ENCODE measurements around the gene NFKBIB. TPM values are rescaled to one million over a fixed set of nuclear protein-coding genes. Genes with fewer than 3 reads are reported as not detected.

The NFKBIB gene
- total RNA-seq, 1 donor from 2014 or later, result 21.7 TPM

- peak overlapping the region; percentile 95 for H3K4me3 ChIP-seq (ENCODE audit: insufficient read depth, low read depth, low read length)
- peaks cover 15% of the 10 kb centered on the region for H4K20me1 ChIP-seq (ENCODE audit: insufficient read depth, low read length)
- TF ChIP-seq EZH2 (IDR thresholded peaks at IDR 0.05; ENCODE audit: insufficient read depth, low read length) (no peak), CTCF (IDR thresholded peaks at IDR 0.05; ENCODE audit: insufficient read depth, low read depth, low read length) (no peak)
- H3K27ac Mint-ChIP-seq (ENCODE audit: unreplicated experiment), result peak overlapping the region; percentile 96
- peaks cover 4% of the 10 kb centered on the region for H3K36me3 ChIP-seq (ENCODE audit: insufficient read depth, low read length)
- H3K9ac ChIP-seq (ENCODE audit: low read length), result peak overlapping the region; percentile 95
- peak overlapping the region; percentile 88 for H2AFZ ChIP-seq (ENCODE audit: low read depth, low read length)
- FAIRE-seq, result no peak
- peaks cover 2% of the 10 kb centered on the region for H3K4me1 Mint-ChIP-seq (ENCODE audit: low read depth, unreplicated experiment)
- peak overlapping the region; percentile 95 for H3K27ac ChIP-seq (ENCODE audit: low read depth, low read length)
- peaks cover 11% of the 10 kb centered on the region for H3K9me3 Mint-ChIP-seq (ENCODE audit: unreplicated experiment)
- no peaks in the 10 kb centered on the region for H3K27me3 ChIP-seq (ENCODE audit: insufficient read depth, low read length)
- H3K79me2 ChIP-seq (ENCODE audit: insufficient read depth, low read length), result peaks cover 41% of the 10 kb centered on the region
- no peaks in the 10 kb centered on the region for H3K27me3 Mint-ChIP-seq (ENCODE audit: low read depth, unreplicated experiment)
- H3K4me2 ChIP-seq (ENCODE audit: low read length), result peak overlapping the region; percentile 100
- H3K4me3 Mint-ChIP-seq (ENCODE audit: unreplicated experiment), result peak overlapping the region; percentile 98
- DNase-seq (ENCODE audit: low read depth), result no peak
- peaks cover 12% of the 10 kb centered on the region for H3K36me3 Mint-ChIP-seq (ENCODE audit: low read depth, unreplicated experiment)
- H3K9me3 ChIP-seq (ENCODE audit: insufficient read depth, low read depth, low read length), result no peaks in the 10 kb centered on the region
- peaks cover 10% of the 10 kb centered on the region for H3K4me1 ChIP-seq (ENCODE audit: insufficient read depth, low read length)
These were observed 31.7 kb downstream of the NFKBIB start for GRCh38 chr19:38931521-38931793.

- H3K27me3 Mint-ChIP-seq (ENCODE audit: low read depth, unreplicated experiment), result no peaks in the 10 kb centered on the region
- FAIRE-seq (no peak), DNase-seq (ENCODE audit: low read depth) (peak; percentile 28)
- peaks cover 2% of the 10 kb centered on the region for H3K4me1 Mint-ChIP-seq (ENCODE audit: low read depth, unreplicated experiment)
- H3K4me3 Mint-ChIP-seq (ENCODE audit: unreplicated experiment), result peak overlapping the region; percentile 70
- H3K9me3 ChIP-seq (ENCODE audit: insufficient read depth, low read depth, low read length), result no peaks in the 10 kb centered on the region
- H3K4me2 ChIP-seq (ENCODE audit: low read length), result no peak overlapping the region
- peaks cover 10% of the 10 kb centered on the region for H3K4me1 ChIP-seq (ENCODE audit: insufficient read depth, low read length)
- peaks cover 15% of the 10 kb centered on the region for H4K20me1 ChIP-seq (ENCODE audit: insufficient read depth, low read length)
- H3K79me2 ChIP-seq (ENCODE audit: insufficient read depth, low read length), result peaks cover 41% of the 10 kb centered on the region
- no peak overlapping the region for H3K9ac ChIP-seq (ENCODE audit: low read length)
- no peak overlapping the region for H3K4me3 ChIP-seq (ENCODE audit: insufficient read depth, low read depth, low read length)
- TF ChIP-seq CTCF (IDR thresholded peaks at IDR 0.05; ENCODE audit: insufficient read depth, low read depth, low read length) (peak; percentile 33), EZH2 (IDR thresholded peaks at IDR 0.05; ENCODE audit: insufficient read depth, low read length) (no peak)
- peaks cover 11% of the 10 kb centered on the region for H3K9me3 Mint-ChIP-seq (ENCODE audit: unreplicated experiment)
- H2AFZ ChIP-seq (ENCODE audit: low read depth, low read length), result no peak overlapping the region
- no peak overlapping the region for H3K27ac ChIP-seq (ENCODE audit: low read depth, low read length)
- no peak overlapping the region for H3K27ac Mint-ChIP-seq (ENCODE audit: unreplicated experiment)
- no peaks in the 10 kb centered on the region for H3K27me3 ChIP-seq (ENCODE audit: insufficient read depth, low read length)
- peaks cover 15% of the 10 kb centered on the region for H3K36me3 Mint-ChIP-seq (ENCODE audit: low read depth, unreplicated experiment)
- H3K36me3 ChIP-seq (ENCODE audit: insufficient read depth, low read length), result peaks cover 4% of the 10 kb centered on the region
These were observed 32.8 kb downstream of the NFKBIB start for GRCh38 chr19:38932425-38933179.

- Histone ChIP-seq H3K9me3 (ENCODE audit: insufficient read depth, low read depth, low read length) (no peaks in the 10 kb centered on the region), H3K27me3 (ENCODE audit: insufficient read depth, low read length) (no peaks in the 10 kb centered on the region), H4K20me1 (ENCODE audit: insufficient read depth, low read length) (peaks cover 15% of the 10 kb centered on the region), H3K79me2 (ENCODE audit: insufficient read depth, low read length) (peaks cover 41% of the 10 kb centered on the region), H3K36me3 (ENCODE audit: insufficient read depth, low read length) (peaks cover 4% of the 10 kb centered on the region), H3K4me3 (ENCODE audit: insufficient read depth, low read depth, low read length) (no peak overlapping the region), H3K4me2 (ENCODE audit: low read length) (no peak overlapping the region), H3K27ac (ENCODE audit: low read depth, low read length) (no peak overlapping the region), H2AFZ (ENCODE audit: low read depth, low read length) (no peak overlapping the region), H3K4me1 (ENCODE audit: insufficient read depth, low read length) (peaks cover 10% of the 10 kb centered on the region), H3K9ac (ENCODE audit: low read length) (no peak overlapping the region)
- Mint-ChIP-seq H3K27ac (ENCODE audit: unreplicated experiment) (no peak overlapping the region), H3K9me3 (ENCODE audit: unreplicated experiment) (peaks cover 11% of the 10 kb centered on the region), H3K27me3 (ENCODE audit: low read depth, unreplicated experiment) (no peaks in the 10 kb centered on the region), H3K4me1 (ENCODE audit: low read depth, unreplicated experiment) (peaks cover 2% of the 10 kb centered on the region), H3K4me3 (ENCODE audit: unreplicated experiment) (no peak overlapping the region), H3K36me3 (ENCODE audit: low read depth, unreplicated experiment) (peaks cover 15% of the 10 kb centered on the region)
- DNase-seq (ENCODE audit: low read depth), result no peak
- TF ChIP-seq EZH2 (IDR thresholded peaks at IDR 0.05; ENCODE audit: insufficient read depth, low read length) (no peak), CTCF (IDR thresholded peaks at IDR 0.05; ENCODE audit: insufficient read depth, low read depth, low read length) (no peak)
- FAIRE-seq, result no peak
These were observed 33.8 kb downstream of the NFKBIB start for GRCh38 chr19:38933544-38933943.
